ENCODE data around the gene SGMS1. TPM values are rescaled to one million over a fixed set of nuclear protein-coding genes. Genes with fewer than 3 reads are reported as not detected.

Gene SGMS1
- polyA plus RNA-seq, 1 donor from 2014 or later: 8.0 TPM

GRCh38 chr10:50291261-50291850 is 332.4 kb downstream of the SGMS1 start:
- Histone ChIP-seq H3K27me3 (ENCODE audit: insufficient read depth, low read depth, low read length) (no peaks in the 10 kb centered on the region), H3K27ac (ENCODE audit: low read length) (no peak overlapping the region), H3F3A (ENCODE audit: insufficient read depth, low read length, poor library complexity, severe bottlenecking) (no peaks in the 10 kb centered on the region), H3K4me2 (ENCODE audit: low read length) (no peak overlapping the region), H2AFZ (ENCODE audit: low read depth, low read length) (no peak overlapping the region), H3K9me2 (ENCODE audit: insufficient read depth, low read length) (no peaks in the 10 kb centered on the region), H4K20me1 (ENCODE audit: insufficient read depth) (no peaks in the 10 kb centered on the region), H3K79me2 (replicated peaks; ENCODE audit: insufficient read depth, low read length) (no peaks in the 10 kb centered on the region), H3K36me3 (ENCODE audit: insufficient read depth, low read length) (no peaks in the 10 kb centered on the region), H3K9me3 (ENCODE audit: low read length) (no peaks in the 10 kb centered on the region), H3K4me3 (ENCODE audit: low read length) (no peak overlapping the region), H3K9ac (ENCODE audit: low read length) (no peak overlapping the region)
- no peak for TF ChIP-seq EZH2 (IDR thresholded peaks at IDR 0.05; ENCODE audit: borderline replicate concordance, insufficient read depth, low read length, poor library complexity, severe bottlenecking)
- no peak for TF ChIP-seq SMC3 (conservative IDR thresholded peaks at IDR 0.05; ENCODE audit: poor library complexity)
- TF ChIP-seq MXI1 (conservative IDR thresholded peaks at IDR 0.05; ENCODE audit: poor library complexity, severe bottlenecking): no peak
- no peak for TF ChIP-seq POLR2AphosphoS5 (IDR thresholded peaks at IDR 0.05)
- TF ChIP-seq REST (IDR thresholded peaks at IDR 0.05; ENCODE audit: borderline replicate concordance): no peak
- no peak for TF ChIP-seq EP300 (conservative IDR thresholded peaks at IDR 0.05; ENCODE audit: poor library complexity, severe bottlenecking)
- TF ChIP-seq TAF1 (IDR thresholded peaks at IDR 0.05; ENCODE audit: low read depth): no peak
- TF ChIP-seq RAD21 (conservative IDR thresholded peaks at IDR 0.05): no peak
- TF ChIP-seq CTCF (IDR thresholded peaks at IDR 0.05; ENCODE audit: poor library complexity, severe bottlenecking): no peak

- H3F3A ChIP-seq (ENCODE audit: insufficient read depth, low read length, poor library complexity, severe bottlenecking): no peaks in the 10 kb centered on the region
- H3K79me2 ChIP-seq (replicated peaks; ENCODE audit: insufficient read depth, low read length): no peaks in the 10 kb centered on the region
- no peak overlapping the region for H3K9ac ChIP-seq (ENCODE audit: low read length)
- no peak overlapping the region for H2AFZ ChIP-seq (ENCODE audit: low read depth, low read length)
- H4K20me1 ChIP-seq (ENCODE audit: insufficient read depth): no peaks in the 10 kb centered on the region
- no peaks in the 10 kb centered on the region for H3K27me3 ChIP-seq (ENCODE audit: insufficient read depth, low read depth, low read length)
- no peak overlapping the region for H3K27ac ChIP-seq (ENCODE audit: low read length)
- H3K36me3 ChIP-seq (ENCODE audit: insufficient read depth, low read length): no peaks in the 10 kb centered on the region
- no peaks in the 10 kb centered on the region for H3K9me2 ChIP-seq (ENCODE audit: insufficient read depth, low read length)
- H3K9me3 ChIP-seq (ENCODE audit: low read length): no peaks in the 10 kb centered on the region
- H3K4me3 ChIP-seq (ENCODE audit: low read length): no peak overlapping the region
- no peak overlapping the region for H3K4me2 ChIP-seq (ENCODE audit: low read length)
- no peak for TF ChIP-seq EZH2 (IDR thresholded peaks at IDR 0.05; ENCODE audit: borderline replicate concordance, insufficient read depth, low read length, poor library complexity, severe bottlenecking)
- no peak for TF ChIP-seq MXI1 (conservative IDR thresholded peaks at IDR 0.05; ENCODE audit: poor library complexity, severe bottlenecking)
- no peak for TF ChIP-seq REST (IDR thresholded peaks at IDR 0.05; ENCODE audit: borderline replicate concordance)
- TF ChIP-seq POLR2AphosphoS5 (IDR thresholded peaks at IDR 0.05): no peak
- no peak for TF ChIP-seq CTCF (IDR thresholded peaks at IDR 0.05; ENCODE audit: poor library complexity, severe bottlenecking)
- TF ChIP-seq SMC3 (conservative IDR thresholded peaks at IDR 0.05; ENCODE audit: poor library complexity): no peak
- TF ChIP-seq EP300 (conservative IDR thresholded peaks at IDR 0.05; ENCODE audit: poor library complexity, severe bottlenecking): no peak
- no peak for TF ChIP-seq TAF1 (IDR thresholded peaks at IDR 0.05; ENCODE audit: low read depth)
- TF ChIP-seq RAD21 (conservative IDR thresholded peaks at IDR 0.05): no peak
Measured at GRCh38 chr10:50289196-50289595, 334.6 kb downstream of the SGMS1 start.

Data from neural cell (in vitro differentiated cells).